Endodermal cell (in vitro differentiated cells): Measurements from ENCODE around the gene TTK. TPM values are rescaled to one million over a fixed set of nuclear protein-coding genes. Genes with fewer than 3 reads are reported as not detected.

ENCODE experiments used
- DNase-seq: peaks from one replicate; pipeline ENCODE4 v3.0.0-alpha.2; 2017
- H3K27ac ChIP-seq: 2 replicates; pipeline ENCODE4 v1.5.1; 2013; ENCODE audit warnings: mild to moderate bottlenecking, low read depth, low read length, moderate library complexity
- H3K27me3 ChIP-seq: 2 replicates; pipeline ENCODE4 v1.6.1; 2013; ENCODE audit warnings: mild to moderate bottlenecking, low read length, moderate library complexity; ENCODE audit not compliant: insufficient read depth, control insufficient read depth, poor library complexity, severe bottlenecking
- H3K36me3 ChIP-seq: 2 replicates; pipeline ENCODE4 v1.7.0; 2013; ENCODE audit warnings: mild to moderate bottlenecking, low read length, moderate library complexity; ENCODE audit not compliant: control insufficient read depth, insufficient read depth
- H3K4me1 ChIP-seq: one replicate; pipeline ENCODE4 v1.7.0; 2013; ENCODE audit warnings: low read length; ENCODE audit not compliant: control insufficient read depth, insufficient read depth
- H3K4me3 ChIP-seq: 2 replicates; pipeline ENCODE4 v1.5.1; 2013; ENCODE audit warnings: mild to moderate bottlenecking, low read length, moderate library complexity
- H3K9ac ChIP-seq: 2 replicates; pipeline ENCODE4 v1.6.1; 2013; ENCODE audit warnings: mild to moderate bottlenecking, low read length, moderate library complexity; ENCODE audit not compliant: poor library complexity, severe bottlenecking; ENCODE audit errors: extremely low read depth
- H3K9me3 ChIP-seq: 2 replicates; pipeline ENCODE4 v1.6.1; 2013; ENCODE audit warnings: mild to moderate bottlenecking, low read length, moderate library complexity; ENCODE audit not compliant: control insufficient read depth
- H3K27ac Mint-ChIP-seq: 2 replicates; pipeline ENCODE4 v1.8.0; 2020; ENCODE audit warnings: mixed read lengths
- H3K27me3 Mint-ChIP-seq: 2 replicates; pipeline ENCODE4 v1.8.0; 2021; ENCODE audit warnings: mild to moderate bottlenecking, mixed read lengths; ENCODE audit not compliant: insufficient read depth
- H3K36me3 Mint-ChIP-seq: 2 replicates; pipeline ENCODE4 v1.8.0; 2020; ENCODE audit warnings: low read depth, mixed read lengths
- H3K4me1 Mint-ChIP-seq: 2 replicates; pipeline ENCODE4 v1.8.0; 2020; ENCODE audit warnings: mixed read lengths
- H3K4me3 Mint-ChIP-seq: 2 replicates; pipeline ENCODE4 v1.8.0; 2020; ENCODE audit warnings: mild to moderate bottlenecking, moderate library complexity, mixed read lengths
- H3K9me3 Mint-ChIP-seq: 2 replicates; pipeline ENCODE4 v1.8.0; 2020; ENCODE audit warnings: mild to moderate bottlenecking, mixed read lengths
- CTCF ChIP-seq: fragments of 200-600 bp; sonication (generic); conservative IDR thresholded peaks from 2 replicates; pipeline ENCODE4 v1.5.0; 2021; ENCODE audit warnings: antibody characterized with exemption, mild to moderate bottlenecking
- WGBS, 2 experiments: methylation state at CpG; one replicate each; pipeline versions ENCODE4 v1.1.5 to v1.1.7; 2013; ENCODE audit warnings: missing lambda C conversion rate in 2 of 2, mixed read lengths in 1 of 2; ENCODE audit not compliant: insufficient coverage in 1 of 2, insufficient read length in 1 of 2; 5-methylcytosine and 5-hydroxymethylcytosine counted together
- total RNA-seq, 2 donors: library from RNA; stranded (reverse); fragmentation: NEBNext Ultra II Directional in 1 of 2; extraction: Animal tissue kit (Norgen Biotek cat#: 25700) in 1 of 2; gene quantifications; 2 replicates in 1 of 2; 3 replicates in 1 of 2; pipeline ENCODE4 v1.2.1, GENCODE V29; 2021

Gene TTK
- total RNA-seq, 2 donors from 2014 or later = 31.5 to 45.0 TPM

GRCh38 chr6:79967178-79967577 lies 37.3 kb upstream of the TTK start:
- Histone ChIP-seq H3K4me3 (no peak overlapping the region), H3K36me3 (no peaks in the 10 kb centered on the region), H3K27ac (no peak overlapping the region), H3K4me1 (no peaks in the 10 kb centered on the region), H3K9me3 (peaks cover 6% of the 10 kb centered on the region), H3K27me3 (no peaks in the 10 kb centered on the region), H3K9ac (no peak overlapping the region)
- Mint-ChIP-seq H3K36me3 (no peaks in the 10 kb centered on the region), H3K4me1 (no peaks in the 10 kb centered on the region), H3K9me3 (peaks cover 23% of the 10 kb centered on the region), H3K4me3 (no peak overlapping the region), H3K27me3 (no peaks in the 10 kb centered on the region), H3K27ac (no peak overlapping the region)
- no peak for DNase-seq
- TF ChIP-seq CTCF = no peak

- H3K4me1 ChIP-seq = no peaks in the 10 kb centered on the region
- no peak overlapping the region for H3K9ac ChIP-seq
- H3K36me3 ChIP-seq = no peaks in the 10 kb centered on the region
- WGBS, 2 experiments = 94 to 96% methylated on average over 3 to 5 of the region's 5 CpGs
- Mint-ChIP-seq H3K9me3 (peaks cover 23% of the 10 kb centered on the region), H3K4me3 (no peak overlapping the region), H3K4me1 (no peaks in the 10 kb centered on the region), H3K27ac (no peak overlapping the region), H3K27me3 (no peaks in the 10 kb centered on the region), H3K36me3 (no peaks in the 10 kb centered on the region)
- no peak overlapping the region for H3K27ac ChIP-seq
- no peak for DNase-seq
- no peaks in the 10 kb centered on the region for H3K27me3 ChIP-seq
- H3K4me3 ChIP-seq = no peak overlapping the region
- no peak for TF ChIP-seq CTCF
- peaks cover 6% of the 10 kb centered on the region for H3K9me3 ChIP-seq
Measured at GRCh38 chr6:79969784-79970183, 34.7 kb upstream of the TTK start.

GRCh38 chr6:79971193-79971592 lies 33.3 kb upstream of the TTK start:
- Mint-ChIP-seq H3K27ac (no peak overlapping the region), H3K4me3 (no peak overlapping the region), H3K4me1 (no peaks in the 10 kb centered on the region), H3K36me3 (no peaks in the 10 kb centered on the region), H3K9me3 (peaks cover 23% of the 10 kb centered on the region), H3K27me3 (no peaks in the 10 kb centered on the region)
- no peaks in the 10 kb centered on the region for H3K36me3 ChIP-seq
- no peak for TF ChIP-seq CTCF
- peaks cover 6% of the 10 kb centered on the region for H3K9me3 ChIP-seq
- no peak overlapping the region for H3K4me3 ChIP-seq
- no peaks in the 10 kb centered on the region for H3K27me3 ChIP-seq
- no peak overlapping the region for H3K9ac ChIP-seq
- no peaks in the 10 kb centered on the region for H3K4me1 ChIP-seq
- no peak for DNase-seq
- H3K27ac ChIP-seq = no peak overlapping the region
